GM12878 (cell line): Measurements from ENCODE around the gene TMEM229B. TPM values are rescaled to one million over a fixed set of nuclear protein-coding genes. Genes with fewer than 3 reads are reported as not detected.

ENCODE experiments used
- ATAC-seq: fragments of 200-7000 bp; cut with Tn5 transposase; 3 replicates; pipeline ENCODE4 v1.9.1; 2020; ENCODE audit warnings: mild to moderate bottlenecking, moderate library complexity
- BruUV-seq: library from RNA; stranded (reverse); fragments of 400-500 nt; replicated peaks from 2 replicates; lab custom pipeline; 2021; lab: Mats Ljungman, UMichigan
- CTCF ChIA-PET: fragments of 300-600 bp; sonication (Branson Sonifier 250); formaldehyde crosslinking; extraction: SDS; loops from one replicate; lab custom pipeline; 2021; ENCODE audit warnings: inconsistent platforms; lab: Yijun Ruan, JAX
- POLR2A ChIA-PET: fragments of 350-600 bp; formaldehyde crosslinking; extraction: SDS; loops from one replicate; lab custom pipeline; 2021; ENCODE audit warnings: inconsistent platforms; lab: Charles Lee
- RAD21 ChIA-PET: fragments of 300-600 bp; sonication (Branson Sonifier 250); formaldehyde crosslinking; loops from one replicate; lab custom pipeline; 2023; ENCODE audit warnings: antibody characterized with exemption; ENCODE audit not compliant: unreplicated experiment; lab: Charles Lee
- SMC1A ChIA-PET: fragments of 300-600 bp; sonication (Branson Sonifier 250); formaldehyde crosslinking; loops from one replicate; lab custom pipeline; 2023; ENCODE audit not compliant: unreplicated experiment, uncharacterized antibody; lab: Charles Lee
- DNase-seq: peaks from one replicate; pipeline ENCODE4 v3.0.0-alpha.2; 2011; ENCODE audit warnings: low read depth, low spot score
- FAIRE-seq: peaks from 3 replicates; lab custom pipeline; 2011; peaks lifted over from hg19 to GRCh38; lab: Jason Lieb, UNC
- H2AFZ ChIP-seq: 2 replicates; pipeline ENCODE4 v1.6.0; 2011; ENCODE audit warnings: low read depth, low read length, control low read depth; ENCODE audit not compliant: control insufficient read depth
- H3K27ac ChIP-seq: 2 replicates; pipeline ENCODE4 v1.5.1; 2011; ENCODE audit warnings: control low read depth; ENCODE audit not compliant: control insufficient read depth, insufficient read depth
- H3K27me3 ChIP-seq, 2 experiments: replicated peaks in 1 of 2; 2 replicates each; pipeline versions ENCODE4 v1.6.0 to v1.6.1; 2011; ENCODE audit warnings: low read length in 1 of 2; ENCODE audit not compliant: control insufficient read depth in 2 of 2, insufficient read depth in 2 of 2
- H3K36me3 ChIP-seq, 2 experiments: 2 replicates each; pipeline ENCODE4 v1.5.1; 2011; ENCODE audit warnings: low read length in 1 of 2; ENCODE audit not compliant: control insufficient read depth in 2 of 2, insufficient read depth in 2 of 2
- H3K4me1 ChIP-seq: 2 replicates; pipeline ENCODE4 v1.6.1; 2011; ENCODE audit warnings: mild to moderate bottlenecking, low read length, moderate library complexity, mixed read lengths; ENCODE audit not compliant: control insufficient read depth, insufficient read depth
- H3K4me2 ChIP-seq: 2 replicates; pipeline ENCODE4 v1.6.0; 2011; ENCODE audit warnings: control low read depth; ENCODE audit not compliant: control insufficient read depth, insufficient read depth
- H3K4me3 ChIP-seq: fragments of 200-600 bp; sonication (generic); 2 replicates; pipeline ENCODE4 v1.5.1; 2016
- H3K79me2 ChIP-seq: 2 replicates; pipeline ENCODE4 v1.6.0; 2011; ENCODE audit warnings: low read length; ENCODE audit not compliant: control insufficient read depth, insufficient read depth
- H3K9ac ChIP-seq: 2 replicates; pipeline ENCODE4 v1.8.0; 2011; ENCODE audit warnings: low read length, control low read depth, mixed read lengths; ENCODE audit not compliant: control insufficient read depth, insufficient read depth
- H3K9me3 ChIP-seq: replicated peaks from 3 replicates; pipeline ENCODE4 v1.5.1; 2011; ENCODE audit warnings: mild to moderate bottlenecking, low read length; ENCODE audit not compliant: control insufficient read depth, insufficient read depth
- H4K20me1 ChIP-seq: 2 replicates; pipeline ENCODE4 v1.6.0; 2011; ENCODE audit not compliant: control insufficient read depth, insufficient read depth
- BACH1 ChIP-seq: fragments of 450-650 bp; IDR thresholded peaks from 2 replicates; pipeline ENCODE4 v1.6.1; 2017; ENCODE audit warnings: mild to moderate bottlenecking, borderline replicate concordance
- CHD2 ChIP-seq: IDR thresholded peaks from 2 replicates; pipeline ENCODE4 v1.6.1; 2011; ENCODE audit warnings: low read depth, low read length, improper control_type of control experiment, borderline replicate concordance
- CREB1 ChIP-seq: IDR thresholded peaks from 2 replicates; pipeline ENCODE4 v1.6.1; 2012; ENCODE audit warnings: low read depth, mild to moderate bottlenecking, inconsistent platforms
- EZH2 ChIP-seq: IDR thresholded peaks from 2 replicates; pipeline ENCODE4 v1.6.1; 2012; ENCODE audit warnings: low read depth, mild to moderate bottlenecking, control low read depth, inconsistent platforms, low read length, borderline replicate concordance; ENCODE audit not compliant: control insufficient read depth
- KDM1A ChIP-seq: fragments of 200-600 bp; sonication (generic); IDR thresholded peaks from 2 replicates; pipeline ENCODE4 v1.6.1; 2016; ENCODE audit warnings: borderline replicate concordance
- LARP7 ChIP-seq: fragments of 450-650 bp; IDR thresholded peaks from 2 replicates; pipeline ENCODE4 v1.6.1; 2017; ENCODE audit warnings: mild to moderate bottlenecking
- PAX5 ChIP-seq: IDR thresholded peaks from 2 replicates; pipeline ENCODE4 v1.6.1; 2011; ENCODE audit warnings: low read depth, low read length, borderline replicate concordance
- SUZ12 ChIP-seq: fragments of 200-600 bp; sonication (generic); IDR thresholded peaks from one replicate; pipeline ENCODE4 v1.6.1; 2018; ENCODE audit warnings: antibody characterized with exemption, mild to moderate bottlenecking; ENCODE audit not compliant: unreplicated experiment
- WGBS: methylation state at CpG from one replicate; pipeline ENCODE4 v1.1.6; 2016; ENCODE audit warnings: low lambda C conversion rate; ENCODE audit not compliant: insufficient replicate concordance, insufficient coverage; ENCODE audit errors: missing lambda C conversion rate; 5-methylcytosine and 5-hydroxymethylcytosine counted together
- in situ Hi-C: fragments of 300-500 bp; cut with MboI; formaldehyde crosslinking; loops from 9 replicates; pipeline ENCODE4 v1.14.3; 2018; ENCODE audit warnings: mixed read lengths
- intact Hi-C: fragments of 100-400 bp; cut with micrococcal nuclease; formaldehyde crosslinking; loops from one replicate; pipeline ENCODE4 v1.14.2; 2022; ENCODE audit not compliant: unreplicated experiment
- polyA plus RNA-seq, 11 experiments: library from polyadenylated mRNA; depleted of rRNA in 4 of 11; unstranded in 6 of 11; stranded (reverse) in 5 of 11; fragments of >200 nt; fragmentation: Nextera tagmentation in 4 of 11; fragmentation: Illumina TruSeq in 1 of 11; extraction: Ambion mirVana in 4 of 11; extraction: Trizol in 1 of 11; gene quantifications; 1 replicate in 1 of 11; 2 replicates in 10 of 11; pipeline versions ENCODE4 v1.2.1 to v1.2.3, GENCODE V29; 2011 to 2016; ENCODE audit warnings: inconsistent platforms in 2 of 11, missing spikeins in 2 of 11, low read depth in 1 of 11
- total RNA-seq, 4 experiments: library from RNA; depleted of rRNA in 3 of 4; stranded (reverse); fragments of >200 nt in 3 of 4; fragmentation: Illumina TruSeq in 1 of 4; extraction: Trizol in 1 of 4; gene quantifications; 2 replicates each; pipeline versions ENCODE4 v1.2.1 to v1.2.3, GENCODE V29; 2013 to 2021
- TF ChIP-seq, protein P1 (sequence below): fragments of 150-350 bp; IDR thresholded peaks from 2 replicates; pipeline ENCODE4 v1.6.1; 2014; ENCODE audit warnings: mild to moderate bottlenecking, low read depth, low read length
- TF ChIP-seq, protein P2 (sequence below): fragments of 450-650 bp; conservative IDR thresholded peaks from 2 replicates; pipeline ENCODE4 v1.6.1; 2017; ENCODE audit warnings: mild to moderate bottlenecking, moderate library complexity

The TMEM229B gene
- total and polyA plus RNA-seq, 10 of the 15 experiments (the other 5 are each of a cell fraction or from before 2014, with no cell fraction given), result 0.24 to 5.3 (median 1.7) TPM

DNA sequence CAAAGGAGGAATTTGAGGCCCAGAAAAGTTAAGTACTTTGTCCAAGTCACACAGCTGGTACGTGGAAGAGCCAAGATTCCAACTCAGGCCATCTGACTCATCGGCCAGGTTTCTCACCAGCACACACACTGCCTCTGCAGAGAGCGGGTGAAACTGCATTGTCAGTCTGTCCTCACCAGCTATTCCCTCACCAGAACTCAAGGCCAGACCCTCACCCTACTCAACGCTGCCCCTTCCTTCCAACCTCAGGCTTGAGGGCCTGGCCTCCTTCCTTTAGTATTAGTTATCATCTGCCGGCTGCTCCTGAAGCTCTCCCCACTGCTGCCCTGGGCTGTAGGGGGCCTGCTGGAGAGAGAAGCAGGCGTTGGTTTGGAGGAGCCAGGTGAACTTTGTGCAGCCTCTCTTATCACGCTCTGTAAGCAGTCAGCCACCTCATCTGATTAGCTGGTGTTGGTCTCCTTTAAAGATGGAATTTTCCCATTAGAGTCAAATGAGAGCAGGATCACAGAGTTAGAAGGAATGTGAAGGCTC, 60.0 kb downstream of the TMEM229B start:
- no peak for TF ChIP-seq KDM1A
- TF ChIP-seq, protein P1, sequence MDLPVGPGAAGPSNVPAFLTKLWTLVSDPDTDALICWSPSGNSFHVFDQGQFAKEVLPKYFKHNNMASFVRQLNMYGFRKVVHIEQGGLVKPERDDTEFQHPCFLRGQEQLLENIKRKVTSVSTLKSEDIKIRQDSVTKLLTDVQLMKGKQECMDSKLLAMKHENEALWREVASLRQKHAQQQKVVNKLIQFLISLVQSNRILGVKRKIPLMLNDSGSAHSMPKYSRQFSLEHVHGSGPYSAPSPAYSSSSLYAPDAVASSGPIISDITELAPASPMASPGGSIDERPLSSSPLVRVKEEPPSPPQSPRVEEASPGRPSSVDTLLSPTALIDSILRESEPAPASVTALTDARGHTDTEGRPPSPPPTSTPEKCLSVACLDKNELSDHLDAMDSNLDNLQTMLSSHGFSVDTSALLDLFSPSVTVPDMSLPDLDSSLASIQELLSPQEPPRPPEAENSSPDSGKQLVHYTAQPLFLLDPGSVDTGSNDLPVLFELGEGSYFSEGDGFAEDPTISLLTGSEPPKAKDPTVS, result no peak
- no peak for TF ChIP-seq BACH1
- TF ChIP-seq SUZ12, result no peak
- no peak for TF ChIP-seq EZH2
- no peak for TF ChIP-seq LARP7
- TF ChIP-seq, protein P2, sequence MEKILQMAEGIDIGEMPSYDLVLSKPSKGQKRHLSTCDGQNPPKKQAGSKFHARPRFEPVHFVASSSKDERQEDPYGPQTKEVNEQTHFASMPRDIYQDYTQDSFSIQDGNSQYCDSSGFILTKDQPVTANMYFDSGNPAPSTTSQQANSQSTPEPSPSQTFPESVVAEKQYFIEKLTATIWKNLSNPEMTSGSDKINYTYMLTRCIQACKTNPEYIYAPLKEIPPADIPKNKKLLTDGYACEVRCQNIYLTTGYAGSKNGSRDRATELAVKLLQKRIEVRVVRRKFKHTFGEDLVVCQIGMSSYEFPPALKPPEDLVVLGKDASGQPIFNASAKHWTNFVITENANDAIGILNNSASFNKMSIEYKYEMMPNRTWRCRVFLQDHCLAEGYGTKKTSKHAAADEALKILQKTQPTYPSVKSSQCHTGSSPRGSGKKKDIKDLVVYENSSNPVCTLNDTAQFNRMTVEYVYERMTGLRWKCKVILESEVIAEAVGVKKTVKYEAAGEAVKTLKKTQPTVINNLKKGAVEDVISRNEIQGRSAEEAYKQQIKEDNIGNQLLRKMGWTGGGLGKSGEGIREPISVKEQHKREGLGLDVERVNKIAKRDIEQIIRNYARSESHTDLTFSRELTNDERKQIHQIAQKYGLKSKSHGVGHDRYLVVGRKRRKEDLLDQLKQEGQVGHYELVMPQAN, result no peak
- TF ChIP-seq CREB1, result no peak
- no peak for TF ChIP-seq CHD2
- TF ChIP-seq PAX5, result no peak
- no peak for FAIRE-seq
- H3K9ac ChIP-seq, result no peak overlapping the region

More for the DNA sequence above, 60.0 kb downstream of the TMEM229B start:
- ATAC-seq (no peak), DNase-seq (no peak)
- H4K20me1 ChIP-seq, result no peaks in the 10 kb centered on the region
- no peaks in the 10 kb centered on the region for H3K79me2 ChIP-seq
- ChIA-PET SMC1A (interaction anchor here (0.6 to 10.2 kb wide), 19 partner anchors 10 to 275 kb away, joined by 3 to 185 read pairs (median 5); partner anchors contain the start of genes ARG2, PIGH and RDH12), POLR2A (interaction anchor here (0.7 kb wide), 3 partner anchors 139 to 339 kb away, joined by 3 to 5 read pairs (median 5); no protein-coding TSS in a partner anchor), RAD21 (interaction anchor here (1.1 to 8.8 kb wide), 14 partner anchors 9 to 280 kb away, joined by 3 to 176 read pairs (median 4); partner anchors contain the start of gene TMEM229B), CTCF (interaction anchor here (0.6 to 21.1 kb wide), 26 partner anchors 8 to 286 kb away, joined by 3 to 583 read pairs (median 7); partner anchors contain the start of genes RDH12 and TMEM229B)
- in situ Hi-C loops, result loop anchor here (5.0 to 10.0 kb wide), 2 partner anchors 139 to 276 kb away; partner anchors contain the start of gene RDH12
- intact Hi-C loops, result no loop called here
- no peaks in the 10 kb centered on the region for H3K36me3 ChIP-seq
- BruUV-seq, result no TSS peak
- whole genome bisulfite sequencing, result 53% methylated on average over 7 of the region's 7 CpGs
- no peaks in the 10 kb centered on the region for H3K9me3 ChIP-seq
- H3K4me3 ChIP-seq, result no peak overlapping the region
- H3K27me3 ChIP-seq, result peaks cover 0 to 6% of the 10 kb centered on the region in 2 experiments; a peak in 2 of 4 replicates
- no peak overlapping the region for H3K4me2 ChIP-seq
- H2AFZ ChIP-seq, result no peak overlapping the region
- no peak overlapping the region for H3K27ac ChIP-seq
- H3K4me1 ChIP-seq, result no peaks in the 10 kb centered on the region
